Keratinocyte (primary cell): ENCODE results near the gene EDEM1. TPM values are rescaled to one million over a fixed set of nuclear protein-coding genes. Genes with fewer than 3 reads are reported as not detected.

Experiments used
- DNase-seq: peaks from one replicate; pipeline ENCODE4 v3.0.0-alpha.2; 2011; ENCODE audit warnings: low read depth, missing footprints, low spot score
- FAIRE-seq: peaks from 2 replicates; lab custom pipeline; 2011; peaks lifted over from hg19 to GRCh38; lab: Jason Lieb, UNC
- H2AFZ ChIP-seq: 2 replicates; pipeline ENCODE4 v1.6.0; 2012; ENCODE audit warnings: low read length, control low read depth, inconsistent platforms; ENCODE audit not compliant: control insufficient read depth
- H3K27ac ChIP-seq: 2 replicates; pipeline ENCODE4 v1.5.1; 2011; ENCODE audit warnings: low read length; ENCODE audit not compliant: control insufficient read depth, insufficient read depth
- H3K27me3 ChIP-seq: 3 replicates; pipeline ENCODE4 v1.6.0; 2011; ENCODE audit warnings: low read length; ENCODE audit not compliant: control insufficient read depth, insufficient read depth; ENCODE audit errors: extremely low read depth
- H3K36me3 ChIP-seq, 2 experiments: 2 replicates in 1 of 2; 3 replicates in 1 of 2; pipeline ENCODE4 v1.5.1; 2011; ENCODE audit warnings: low read length in 2 of 2, mild to moderate bottlenecking in 1 of 2; ENCODE audit not compliant: control insufficient read depth in 2 of 2, insufficient read depth in 2 of 2; ENCODE audit errors: extremely low read depth in 1 of 2
- H3K4me1 ChIP-seq: 3 replicates; pipeline ENCODE4 v1.5.1; 2011; ENCODE audit warnings: low read length; ENCODE audit not compliant: control insufficient read depth, insufficient read depth; ENCODE audit errors: extremely low read depth
- H3K4me2 ChIP-seq: 3 replicates; pipeline ENCODE4 v1.6.0; 2011; ENCODE audit warnings: low read depth, low read length; ENCODE audit not compliant: control insufficient read depth, insufficient read depth; ENCODE audit errors: extremely low read depth
- H3K4me3 ChIP-seq, 3 experiments: fragments of 200-600 bp in 1 of 3; sonication (generic) in 1 of 3; 2 replicates in 2 of 3; 3 replicates in 1 of 3; pipeline ENCODE4 v1.5.1; 2011 to 2016; ENCODE audit warnings: low read length in 3 of 3, mild to moderate bottlenecking in 3 of 3, control low read depth in 2 of 3, inconsistent platforms in 1 of 3, low read depth in 1 of 3, mixed read lengths in 1 of 3, mixed run types in 1 of 3, moderate library complexity in 1 of 3; ENCODE audit not compliant: control insufficient read depth in 2 of 3, insufficient read depth in 2 of 3; ENCODE audit errors: extremely low read depth in 1 of 3
- H3K79me2 ChIP-seq: 2 replicates; pipeline ENCODE4 v1.6.0; 2012; ENCODE audit warnings: low read length; ENCODE audit not compliant: control insufficient read depth, insufficient read depth
- H3K9ac ChIP-seq: 3 replicates; pipeline ENCODE4 v1.6.0; 2011; ENCODE audit warnings: low read length; ENCODE audit not compliant: control insufficient read depth, insufficient read depth; ENCODE audit errors: extremely low read depth
- H3K9me1 ChIP-seq: 3 replicates; pipeline ENCODE4 v1.6.0; 2011; ENCODE audit warnings: low read length; ENCODE audit not compliant: control insufficient read depth, insufficient read depth; ENCODE audit errors: extremely low read depth
- H3K9me3 ChIP-seq: 2 replicates; pipeline ENCODE4 v1.5.1; 2012; ENCODE audit warnings: low read depth, low read length; ENCODE audit not compliant: control insufficient read depth
- H4K20me1 ChIP-seq: 3 replicates; pipeline ENCODE4 v1.6.0; 2011; ENCODE audit warnings: low read length; ENCODE audit not compliant: control insufficient read depth, insufficient read depth; ENCODE audit errors: extremely low read depth
- CTCF ChIP-seq, 3 experiments: IDR thresholded peaks in 1 of 3; conservative IDR thresholded peaks in 1 of 3; optimal IDR thresholded peaks in 1 of 3; 2 replicates in 2 of 3; 3 replicates in 1 of 3; pipeline versions ENCODE3 to v1.5.1; 2011; ENCODE audit warnings: low read length in 3 of 3, mild to moderate bottlenecking in 3 of 3, moderate library complexity in 2 of 3, control low read depth in 1 of 3, inconsistent platforms in 1 of 3; ENCODE audit not compliant: insufficient read depth in 2 of 3; ENCODE audit errors: extremely low read depth in 1 of 3
- EZH2 ChIP-seq: IDR thresholded peaks from one replicate; pipeline ENCODE4 v1.6.1; 2012; ENCODE audit warnings: inconsistent platforms, mild to moderate bottlenecking, low read length, moderate library complexity
- dilution Hi-C: fragments of 300-500 bp; cut with MboI; formaldehyde crosslinking; loops from one replicate; pipeline ENCODE4 v1.7.0; 2020; ENCODE audit warnings: low sequenced_read_pairs; ENCODE audit not compliant: extremely low pct_ligation_motif_present
- polyA plus RNA-seq, 5 experiments: library from polyadenylated mRNA; depleted of rRNA in 3 of 5; stranded (reverse) in 3 of 5; stranded (forward) in 1 of 5; unstranded in 1 of 5; fragments of >200 nt; gene quantifications; 1 replicate in 1 of 5; 2 replicates in 3 of 5; 3 replicates in 1 of 5; pipeline versions ENCODE4 v1.2.1 to v1.2.3, GENCODE V29; 2011 to 2012; ENCODE audit warnings: missing spikeins in 2 of 5, low read depth in 1 of 5, low replicate concordance in 1 of 5

EDEM1 gene
- polyA plus RNA-seq, 1 donor (not counting 4 experiments of a cell fraction or from before 2014, with no cell fraction given) = 65.2 TPM

DNA sequence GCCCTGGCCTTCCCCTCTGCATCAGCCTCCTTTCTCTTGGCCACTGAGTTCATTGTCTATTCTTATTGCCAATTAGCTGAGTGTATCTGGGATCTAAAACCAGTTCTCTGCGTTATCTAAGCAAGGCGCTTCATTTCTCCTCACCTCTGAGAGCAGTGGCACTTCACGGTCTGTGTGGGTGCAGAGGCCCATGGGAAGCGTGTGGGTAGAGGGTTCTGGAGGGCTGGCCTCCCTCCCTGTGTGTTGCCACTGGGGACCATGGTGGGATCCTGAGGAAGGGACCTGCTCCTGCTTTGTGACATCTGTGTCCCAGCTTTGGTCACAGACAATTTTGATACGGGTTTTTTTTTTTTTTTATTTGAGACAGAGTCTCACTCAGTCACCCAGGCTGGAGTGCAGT, 32.7 kb downstream of the EDEM1 start:
- no peak for TF ChIP-seq CTCF (optimal IDR thresholded peaks at IDR 0.05 in 1 of 3, IDR thresholded peaks at IDR 0.05 in 1 of 3, conservative IDR thresholded peaks at IDR 0.05 in 1 of 3; ENCODE audit: extremely low read depth in 1 of 3, insufficient read depth in 2 of 3, low read length in 3 of 3)
- TF ChIP-seq EZH2 = no peak
- no peaks in the 10 kb centered on the region for H4K20me1 ChIP-seq
- no peaks in the 10 kb centered on the region for H3K4me1 ChIP-seq
- no peak overlapping the region for H3K27ac ChIP-seq
- no peak overlapping the region for H2AFZ ChIP-seq
- no peaks in the 10 kb centered on the region for H3K27me3 ChIP-seq
- dilution Hi-C loops = no loop called here
- H3K4me2 ChIP-seq = no peak overlapping the region
- DNase-seq = no peak
- FAIRE-seq = no peak
- no peaks in the 10 kb centered on the region for H3K9me3 ChIP-seq
- H3K36me3 ChIP-seq = peaks cover 28% of the 10 kb centered on the region in 2 experiments
- H3K4me3 ChIP-seq = no peak overlapping the region
- no peak overlapping the region for H3K9ac ChIP-seq
- no peaks in the 10 kb centered on the region for H3K9me1 ChIP-seq
- no peaks in the 10 kb centered on the region for H3K79me2 ChIP-seq

- Histone ChIP-seq H3K9me3 (no peaks in the 10 kb centered on the region), H3K4me1 (no peaks in the 10 kb centered on the region), H3K4me3 (no peak overlapping the region), H4K20me1 (no peaks in the 10 kb centered on the region), H3K4me2 (no peak overlapping the region), H3K9ac (no peak overlapping the region), H3K9me1 (no peaks in the 10 kb centered on the region), H2AFZ (no peak overlapping the region), H3K27ac (no peak overlapping the region), H3K79me2 (no peaks in the 10 kb centered on the region), H3K36me3 (peaks cover 21 to 23% of the 10 kb centered on the region in 2 experiments), H3K27me3 (no peaks in the 10 kb centered on the region)
- TF ChIP-seq EZH2 (no peak), CTCF (optimal IDR thresholded peaks at IDR 0.05 in 1 of 3, IDR thresholded peaks at IDR 0.05 in 1 of 3, conservative IDR thresholded peaks at IDR 0.05 in 1 of 3; ENCODE audit: extremely low read depth in 1 of 3, insufficient read depth in 2 of 3, low read length in 3 of 3) (no peak)
- FAIRE-seq (no peak), DNase-seq (no peak)
- dilution Hi-C loops = no loop called here
These were observed 33.3 kb downstream of the EDEM1 start for GRCh38 chr3:5220667-5221431.
